Posterior cingulate gyrus (tissue), 11 donors: ENCODE results near the gene FBLN1.
A peak's percentile ranks its signal among the peaks of the same experiment; 100 is the strongest.

Experiments used
- DNase-seq, 10 donors: peaks; one replicate each; pipeline versions ENCODE4 v3.0.0 to v3.0.0-alpha.2; 2020 to 2021; ENCODE audit warnings: mixed read lengths in 3 of 10
- intact Hi-C: fragments of 100-400 bp; cut with DNase I; formaldehyde crosslinking; loops from one replicate; pipeline ENCODE4 v1.15.1; 2023

FBLN1 gene

DNA sequence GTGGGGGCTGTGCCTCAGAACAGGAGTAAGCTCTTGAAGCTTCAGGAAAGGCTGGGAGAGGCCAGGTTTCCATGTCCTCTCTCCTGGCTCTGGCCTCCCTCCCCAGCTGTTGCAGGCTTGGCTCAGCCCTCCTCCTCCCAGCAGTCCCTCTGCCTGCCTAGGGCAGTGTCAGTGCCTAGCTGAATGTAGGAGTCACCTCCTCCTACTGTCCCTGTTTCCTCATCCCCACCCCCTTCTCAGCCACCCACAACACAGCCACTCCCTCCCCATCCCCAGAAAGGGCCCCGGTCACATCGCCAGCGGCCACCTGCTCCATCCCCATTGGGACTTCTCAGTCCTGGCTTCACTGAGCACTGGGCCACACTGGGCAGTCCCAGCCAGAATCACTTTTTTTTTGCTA lies 2.9 kb upstream of the FBLN1 start:
- peak in 3 of 10 donors; percentile 27 to 42 (median 33) for DNase-seq
- intact Hi-C loops, result no loop called here

DNA sequence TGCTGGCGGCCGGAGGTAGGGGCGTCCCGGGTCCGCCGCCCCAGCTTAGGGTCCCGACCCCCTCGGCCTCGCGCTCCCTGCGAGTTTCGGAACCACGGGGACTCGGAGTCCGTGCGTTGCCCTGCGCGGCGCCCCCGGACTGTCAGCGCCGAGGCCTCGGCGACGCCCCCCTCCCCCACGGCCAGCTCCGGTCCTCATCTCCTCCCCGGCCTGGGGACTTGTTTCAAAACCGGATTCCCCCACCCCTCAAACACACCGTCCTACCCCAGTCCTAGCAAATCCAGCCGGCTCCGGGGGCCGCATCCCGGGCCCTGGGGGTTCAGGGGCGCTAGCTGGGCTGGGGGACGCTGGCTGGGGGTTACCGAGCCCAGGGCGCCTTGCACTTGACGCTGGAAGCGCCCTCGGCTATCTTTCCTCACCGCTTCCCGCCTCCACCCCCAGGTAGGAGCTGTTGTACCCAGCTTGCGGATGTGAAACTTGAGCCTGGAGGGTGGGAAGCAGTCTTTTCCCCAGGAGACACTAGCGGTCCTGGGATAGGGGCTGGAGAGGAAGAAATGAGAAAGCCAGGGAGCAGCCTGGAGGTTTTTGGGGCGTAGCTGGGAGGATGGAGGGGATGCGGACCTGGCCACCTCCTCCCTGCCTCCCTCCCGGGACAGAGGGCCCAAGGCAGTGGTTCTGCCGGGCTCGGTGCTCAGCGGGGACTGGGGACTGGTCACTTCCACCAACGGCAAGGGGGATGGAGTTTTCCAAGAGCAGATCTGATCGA lies 550 bp downstream of the FBLN1 start:
- intact Hi-C loops, result no loop called here
- peak in 2 of 10 donors; percentile 24 to 72 for DNase-seq

DNA sequence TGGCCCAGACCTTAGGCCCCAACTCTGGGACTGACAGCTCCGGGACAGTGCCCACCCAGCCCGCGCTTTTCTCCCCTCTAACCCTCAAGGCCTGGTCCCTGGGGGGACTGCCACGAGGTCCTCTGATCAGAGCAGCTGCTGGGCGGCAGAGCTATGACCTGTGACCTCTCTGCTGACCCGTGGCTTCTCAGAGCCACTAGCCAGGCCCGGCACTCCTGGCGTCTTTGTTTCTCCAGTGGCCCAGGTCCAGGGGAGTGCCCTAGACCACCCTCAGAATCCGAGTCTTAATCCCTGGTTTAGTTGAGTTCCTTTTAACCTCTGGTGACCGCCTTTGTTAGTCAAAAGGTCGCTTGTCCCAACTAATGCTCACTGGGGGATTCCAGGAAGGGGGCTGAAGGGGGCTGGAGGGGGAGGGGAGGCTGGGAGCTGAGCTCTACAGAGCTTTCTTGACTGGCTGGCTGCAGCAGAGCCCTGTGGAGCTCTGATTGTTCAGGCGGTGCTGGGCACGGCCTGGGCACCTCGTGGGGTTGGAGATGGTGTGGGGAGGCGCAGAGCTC lies 1.2 kb downstream of the FBLN1 start:
- intact Hi-C loops, result no loop called here

DNA sequence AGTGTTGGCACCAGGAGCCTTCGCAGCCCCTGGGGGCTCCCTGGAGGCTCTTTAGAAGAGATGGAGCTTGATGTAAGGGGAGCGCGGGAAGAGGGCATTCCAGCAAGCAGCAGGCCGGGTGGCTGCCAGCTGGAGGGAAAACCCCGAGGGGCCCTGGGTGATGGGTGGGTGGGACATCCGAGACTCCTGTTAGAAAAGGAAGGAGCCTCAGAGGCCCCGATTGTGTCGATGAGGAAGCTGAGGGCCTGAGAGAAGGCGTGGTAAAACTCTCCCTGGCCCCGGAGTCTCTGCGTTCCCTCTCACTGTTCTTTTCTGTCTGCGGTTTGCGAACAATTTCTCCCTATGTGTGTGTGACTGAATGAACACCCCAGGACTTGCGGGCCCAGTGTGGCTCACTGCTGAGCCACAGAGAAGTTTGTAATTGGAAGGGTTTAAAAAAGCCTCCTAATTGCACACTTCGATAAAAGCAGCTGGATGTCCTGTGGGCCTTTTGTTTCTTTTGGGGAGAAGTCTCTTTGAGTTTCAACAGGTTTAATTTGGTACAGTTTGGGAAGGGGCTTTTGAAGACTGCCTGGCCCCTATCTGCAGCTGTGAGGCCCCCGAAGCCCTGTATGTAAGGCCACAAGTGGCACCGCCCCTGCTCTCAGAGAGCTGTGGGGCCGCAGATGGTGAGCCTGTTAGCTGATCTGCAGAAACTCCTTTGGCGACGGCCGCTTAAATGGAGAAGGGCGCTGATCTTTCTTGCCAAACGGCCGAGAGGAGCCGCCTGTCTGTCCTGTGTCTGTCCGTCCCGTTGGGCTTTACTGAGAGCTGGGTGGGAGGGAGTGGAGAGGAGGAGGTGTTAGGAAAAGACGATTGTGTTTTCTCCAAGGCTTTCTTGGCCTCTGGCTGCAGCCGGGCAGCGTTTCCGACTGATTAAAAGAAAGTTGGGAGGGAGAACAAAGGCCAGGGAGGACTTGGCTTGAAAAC lies 2.0 kb downstream of the FBLN1 start:
- intact Hi-C loops, result no loop called here
- peak in 2 of 10 donors; percentile 18 to 69 for DNase-seq

More for the DNA sequence above, 1.2 kb downstream of the FBLN1 start:
- DNase-seq, result peak in 2 of 10 donors; percentile 46 to 63

DNA sequence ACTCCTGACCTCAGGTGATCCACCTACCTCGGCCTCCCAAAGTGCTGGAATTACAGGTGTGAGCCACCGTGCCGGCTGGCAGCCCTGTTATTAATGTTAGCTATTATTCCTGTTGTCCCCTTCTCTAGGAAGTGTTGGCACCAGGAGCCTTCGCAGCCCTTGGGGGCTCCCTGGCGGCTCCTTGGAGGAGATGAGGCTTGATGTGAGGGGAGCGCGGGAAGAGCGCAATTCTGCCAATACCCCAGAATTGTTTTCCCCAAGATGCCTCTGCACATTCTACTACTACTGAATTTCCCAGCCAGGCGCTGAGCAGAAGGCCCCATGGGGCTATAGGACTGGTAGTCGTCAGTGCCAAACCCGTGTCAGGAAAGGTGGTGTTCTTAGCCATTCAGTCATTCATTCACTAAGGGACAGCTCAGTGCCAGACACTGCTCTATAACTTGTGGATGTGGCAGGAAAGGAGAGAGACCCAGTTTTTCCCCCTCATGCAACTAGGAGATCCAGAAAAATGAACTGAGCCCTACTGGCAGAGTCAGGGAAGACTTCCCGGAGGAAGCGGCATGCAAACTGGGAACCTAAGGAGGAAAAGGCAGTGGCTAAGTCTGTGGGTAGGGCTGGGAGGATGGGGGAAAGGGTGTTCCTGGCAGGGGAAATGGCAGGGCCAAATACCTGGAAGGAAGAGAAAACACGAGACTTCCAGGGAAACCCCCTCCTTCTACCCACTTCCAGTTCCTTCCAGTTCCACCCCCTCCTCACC lies 3.5 kb downstream of the FBLN1 start:
- peak in 2 of 10 donors; percentile 36 to 39 for DNase-seq
- intact Hi-C loops, result no loop called here

DNA sequence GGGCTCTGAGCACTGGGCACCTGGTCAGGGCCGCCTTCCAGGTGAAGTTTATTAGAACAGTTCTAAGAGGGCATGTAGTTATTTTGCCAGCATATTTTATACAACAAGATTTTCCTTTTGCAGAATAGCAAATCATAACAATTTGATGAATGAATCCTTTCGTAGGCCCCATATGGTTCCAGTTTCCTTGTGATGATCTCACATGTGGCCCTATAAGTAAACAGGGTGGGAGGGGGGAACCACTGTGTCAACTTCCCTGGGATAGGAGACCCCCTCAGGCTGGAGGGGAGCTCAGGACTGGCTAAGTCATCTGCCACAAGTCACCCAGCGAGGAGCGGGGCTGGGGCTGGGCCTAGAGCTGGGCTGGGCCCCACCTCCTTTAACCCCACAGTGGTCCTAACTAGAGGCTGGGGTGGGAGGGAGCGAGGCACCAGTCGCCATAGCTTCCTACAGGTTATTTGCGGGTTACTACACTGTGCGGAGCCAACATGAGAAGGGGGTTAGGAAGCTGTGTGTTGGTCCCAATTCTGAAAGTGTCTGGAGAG lies 4.2 kb downstream of the FBLN1 start:
- intact Hi-C loops, result no loop called here

DNA sequence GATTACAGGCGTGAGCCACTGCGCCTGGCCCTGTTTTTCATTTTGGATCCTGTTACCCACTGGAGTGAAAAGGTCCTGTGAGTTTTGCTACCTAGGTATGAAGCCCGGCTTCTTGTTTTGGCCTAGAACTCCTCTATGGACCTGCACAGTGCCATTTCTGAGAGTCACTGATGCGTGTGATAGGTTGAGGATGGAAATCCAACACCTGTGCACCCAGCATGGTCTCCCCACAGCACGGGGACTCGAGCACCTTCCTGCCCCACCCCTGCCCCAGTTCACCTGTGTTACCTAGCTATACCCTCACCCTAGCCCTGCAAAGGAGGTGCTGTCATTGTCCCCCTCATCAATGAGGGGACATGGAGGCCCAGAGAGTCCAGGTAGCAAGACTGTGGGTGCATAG lies 5.1 kb downstream of the FBLN1 start:
- intact Hi-C loops, result no loop called here

More for the DNA sequence above, 4.2 kb downstream of the FBLN1 start:
- no peak for DNase-seq

DNA sequence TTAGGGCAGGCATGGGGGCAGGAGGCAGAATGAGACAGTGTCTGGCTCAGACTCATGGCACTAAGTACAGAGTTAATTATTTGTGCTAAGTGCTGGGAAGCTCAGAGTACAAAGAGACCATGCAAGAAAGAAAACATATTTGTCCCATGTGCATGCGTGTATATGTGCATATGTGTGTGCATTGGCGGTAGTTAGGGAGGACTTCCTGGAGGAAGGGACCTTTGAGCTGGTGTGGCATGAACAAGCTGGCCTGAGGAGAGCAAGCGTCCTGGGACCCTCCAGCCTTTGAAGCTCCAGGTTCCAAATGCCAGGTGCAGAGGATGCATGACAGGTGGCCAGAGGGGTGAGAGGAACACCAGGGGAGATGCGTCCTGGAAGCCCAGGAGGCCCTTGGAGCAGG lies 6.1 kb downstream of the FBLN1 start:
- no peak for DNase-seq
- intact Hi-C loops, result no loop called here

More for the DNA sequence above, 5.1 kb downstream of the FBLN1 start:
- DNase-seq, result no peak

DNA sequence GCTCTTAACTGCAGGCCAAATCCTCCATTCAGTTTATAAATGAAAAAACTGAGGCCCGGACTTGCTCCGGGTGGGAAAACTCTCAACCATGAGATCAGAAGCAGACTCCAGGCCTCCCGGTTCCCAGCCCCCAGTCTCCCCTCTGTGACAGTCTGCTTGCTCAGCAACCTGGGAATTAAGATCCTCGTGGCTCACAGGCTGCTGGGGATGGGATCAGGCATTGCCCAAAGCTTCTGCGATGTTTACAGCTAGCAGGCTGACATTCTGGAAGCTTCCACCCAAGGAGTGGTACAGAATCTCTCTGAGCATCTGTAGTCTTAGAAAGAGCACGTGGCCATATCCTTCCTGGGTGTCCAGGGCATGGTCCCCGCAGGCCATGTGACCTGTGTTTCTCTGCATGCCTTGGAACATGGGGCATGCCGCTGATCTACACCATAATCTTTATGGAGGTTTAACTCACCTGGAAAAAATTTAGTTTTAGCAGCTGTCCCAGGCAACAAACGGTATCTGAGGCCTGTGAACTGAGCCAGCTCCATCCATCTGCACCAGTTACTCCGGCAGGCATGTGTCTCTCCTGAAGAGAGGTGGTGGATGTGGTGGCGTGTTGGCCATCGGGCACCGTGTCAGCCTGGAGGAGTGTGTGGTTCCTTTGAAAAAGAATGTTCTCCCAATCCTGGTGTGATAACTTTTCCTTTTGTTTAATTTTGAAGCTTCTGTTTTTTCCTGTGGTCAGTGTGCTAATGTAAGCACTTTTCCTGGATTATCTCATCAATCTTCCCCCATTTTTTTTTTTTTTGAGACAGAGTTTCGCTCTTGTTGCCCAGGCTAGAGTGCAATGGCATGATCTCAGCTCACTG lies 7.9 kb downstream of the FBLN1 start:
- peak in 2 of 10 donors; percentile 51 to 62 for DNase-seq
- intact Hi-C loops, result no loop called here

DNA sequence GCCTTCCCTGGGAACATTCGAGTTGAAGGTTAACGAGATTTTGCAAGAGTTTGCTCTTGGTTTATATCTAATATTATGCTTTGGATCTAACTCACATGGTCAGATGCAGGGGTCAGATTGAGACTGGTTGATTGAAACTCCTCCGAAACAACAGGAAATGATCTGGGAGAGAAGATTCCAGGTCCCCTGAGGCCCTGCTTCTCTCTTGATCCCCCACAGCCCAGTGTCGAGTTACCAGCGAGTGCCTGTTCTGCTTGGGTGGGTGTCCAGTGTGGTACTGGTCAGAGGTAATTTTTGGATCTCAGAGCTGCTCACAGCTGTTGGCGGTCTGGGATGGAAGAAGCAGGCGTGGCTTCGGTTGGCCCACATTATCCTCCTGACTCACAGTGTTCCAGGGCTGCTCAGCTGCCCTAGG lies 9.2 kb downstream of the FBLN1 start:
- peak in 2 of 10 donors; percentile 45 to 67 for DNase-seq
- intact Hi-C loops, result no loop called here

DNA sequence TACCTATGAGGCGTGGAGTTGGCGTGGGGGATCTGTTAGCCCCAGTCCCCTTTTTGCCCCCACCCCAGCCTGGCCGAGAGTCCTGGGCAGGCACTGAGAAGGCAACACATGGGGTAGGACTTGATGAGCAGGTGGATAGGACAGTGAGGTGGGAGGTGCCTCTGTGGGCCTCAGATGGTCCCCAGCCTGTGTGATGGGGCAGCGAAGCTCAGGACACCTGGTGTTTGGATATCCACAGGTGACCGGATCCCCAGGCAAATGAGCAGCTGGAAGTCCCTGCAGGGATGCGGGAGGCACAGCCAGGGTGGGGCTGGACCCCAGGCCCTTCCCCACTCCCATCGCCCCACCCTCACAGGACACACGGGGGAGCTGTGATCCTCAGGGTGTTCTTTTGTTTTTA lies 9.7 kb downstream of the FBLN1 start:
- DNase-seq, result peak in 1 of 10 donors; percentile 41
- intact Hi-C loops, result no loop called here

DNA sequence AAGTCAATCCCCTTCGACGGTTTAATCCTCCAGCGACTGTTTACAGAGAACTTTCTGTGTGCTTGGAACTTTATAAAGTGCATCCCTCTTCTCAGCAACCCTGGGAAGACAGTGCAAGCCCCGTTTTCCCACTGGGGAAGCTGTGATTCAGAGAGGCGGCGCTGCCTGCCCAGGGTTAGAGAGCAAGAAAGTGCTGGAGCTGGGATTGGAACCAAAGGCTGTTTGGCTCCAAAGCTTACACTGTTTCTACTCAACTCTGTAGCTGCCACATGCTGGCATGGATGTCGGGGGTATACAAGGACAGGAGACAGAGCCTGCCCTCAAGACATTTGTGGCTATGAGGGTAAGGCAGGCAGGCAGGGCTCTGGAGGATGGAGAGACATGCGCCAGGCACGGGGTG lies 13.0 kb downstream of the FBLN1 start:
- intact Hi-C loops, result no loop called here
- no peak for DNase-seq

DNA sequence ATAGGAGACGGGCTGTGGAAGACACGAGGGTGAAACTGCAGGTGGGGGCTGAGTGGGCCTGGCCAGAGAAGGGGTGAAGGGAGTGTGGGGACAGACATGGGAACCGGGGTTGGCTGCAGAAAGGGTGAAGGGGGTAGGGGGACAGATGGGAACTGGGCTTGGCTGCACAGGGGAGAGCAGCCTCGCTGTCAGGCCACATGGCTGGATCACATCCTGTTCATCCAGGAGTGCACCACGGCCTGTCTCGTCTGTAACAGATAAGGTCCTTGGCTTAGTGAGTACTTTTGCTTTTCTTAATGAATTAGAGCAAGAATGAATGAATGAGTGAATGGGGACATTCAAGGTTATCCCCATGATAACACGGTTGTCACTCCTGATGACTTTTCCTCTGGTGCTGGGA lies 13.5 kb downstream of the FBLN1 start:
- intact Hi-C loops, result no loop called here
- DNase-seq, result no peak

DNA sequence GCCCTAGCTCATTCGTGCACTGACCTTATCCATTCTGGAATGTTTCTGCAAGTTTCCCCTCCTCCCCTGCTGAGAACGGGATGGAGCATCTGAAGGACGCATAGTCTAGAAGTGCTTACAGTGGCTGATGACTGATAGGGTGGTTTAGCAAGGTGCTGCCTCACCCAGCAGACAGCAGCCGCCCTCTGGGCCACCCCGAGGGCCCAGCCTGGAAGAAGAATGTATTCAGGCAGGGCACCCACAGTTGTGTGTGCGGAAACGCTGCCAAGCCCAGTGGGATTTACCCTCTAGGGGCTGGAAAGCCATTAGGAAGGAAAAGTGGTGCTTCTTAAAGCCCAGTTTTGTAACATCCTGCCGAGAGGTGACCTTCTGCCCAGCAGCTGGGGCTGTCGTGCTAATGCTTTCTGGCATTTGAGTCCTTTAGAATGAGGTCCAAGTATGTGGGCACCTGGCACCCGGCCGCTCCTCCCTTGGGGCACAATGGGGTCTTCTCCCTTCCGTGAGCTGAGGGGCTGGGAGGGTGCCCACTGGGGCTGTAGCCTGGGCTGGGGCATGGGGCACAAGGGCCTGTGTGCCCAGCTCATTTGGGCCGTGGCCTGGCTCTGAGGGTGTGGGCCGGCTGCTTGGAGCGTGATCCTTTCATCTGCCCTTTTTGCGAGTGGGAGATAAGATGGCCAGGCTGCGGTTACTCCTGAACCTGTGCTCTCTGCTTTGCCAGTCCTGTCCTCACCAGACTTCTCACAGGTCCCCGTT lies 14.4 kb downstream of the FBLN1 start:
- DNase-seq, result no peak
- intact Hi-C loops, result no loop called here

DNA sequence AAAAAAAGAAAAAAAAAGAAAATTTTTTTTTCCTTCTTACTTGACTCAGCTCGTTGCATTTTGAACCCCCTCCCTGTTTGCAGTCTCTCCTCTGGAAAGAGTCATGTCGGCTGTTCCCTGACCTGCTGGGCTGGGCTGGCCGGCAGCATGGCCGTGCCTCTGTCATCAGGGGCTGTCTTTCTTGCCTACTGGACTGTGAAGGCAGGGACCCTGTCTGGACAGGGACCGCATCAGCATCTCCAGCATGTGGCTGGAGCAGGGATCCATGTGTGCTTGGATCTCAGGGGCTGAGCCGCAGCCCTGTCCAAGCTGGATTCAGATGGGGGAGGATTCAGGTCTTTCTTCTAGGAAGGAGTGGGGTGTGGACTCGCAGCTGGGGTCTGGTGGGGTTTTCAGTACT lies 15.5 kb downstream of the FBLN1 start:
- DNase-seq, result no peak
- intact Hi-C loops, result no loop called here

DNA sequence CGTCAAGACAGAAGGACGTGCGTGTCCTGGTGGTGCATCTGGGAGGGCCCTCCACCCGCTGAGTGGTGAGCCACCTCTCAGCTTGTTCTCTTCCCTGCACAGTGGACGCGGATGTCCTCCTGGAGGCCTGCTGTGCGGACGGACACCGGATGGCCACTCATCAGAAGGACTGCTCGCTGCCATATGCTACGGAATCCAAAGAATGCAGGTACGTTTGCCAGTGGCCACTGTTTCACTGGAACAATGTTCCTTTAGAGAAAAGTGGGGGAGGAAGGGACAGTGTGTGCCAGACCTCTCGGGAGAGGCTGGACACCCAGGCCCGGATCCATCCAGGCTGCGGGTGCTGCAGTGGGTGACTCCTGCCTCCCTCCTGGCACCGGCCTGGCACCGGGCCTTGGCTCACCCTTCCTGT lies 15.9 kb downstream of the FBLN1 start:
- intact Hi-C loops, result no loop called here
- no peak for DNase-seq

DNA sequence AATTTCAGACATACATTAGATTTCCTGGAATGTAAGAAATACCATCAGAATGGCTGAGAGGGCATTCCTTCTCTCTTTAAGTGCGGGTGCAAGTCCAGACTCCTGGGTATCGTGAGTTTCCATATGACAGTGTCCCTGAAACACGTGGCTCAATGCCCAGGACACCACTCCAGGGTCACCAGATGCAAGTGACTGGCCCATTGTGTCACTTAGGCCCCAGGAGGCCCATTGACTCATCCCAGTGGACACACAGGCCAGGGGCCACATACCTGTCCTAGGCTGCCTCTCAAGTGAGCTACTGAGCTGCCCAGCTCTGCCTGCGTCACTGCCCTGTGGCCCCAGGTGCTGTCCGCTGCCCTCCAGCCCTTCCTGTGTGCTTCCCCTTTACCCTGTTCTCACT lies 18.5 kb downstream of the FBLN1 start:
- DNase-seq, result no peak
- intact Hi-C loops, result no loop called here

DNA sequence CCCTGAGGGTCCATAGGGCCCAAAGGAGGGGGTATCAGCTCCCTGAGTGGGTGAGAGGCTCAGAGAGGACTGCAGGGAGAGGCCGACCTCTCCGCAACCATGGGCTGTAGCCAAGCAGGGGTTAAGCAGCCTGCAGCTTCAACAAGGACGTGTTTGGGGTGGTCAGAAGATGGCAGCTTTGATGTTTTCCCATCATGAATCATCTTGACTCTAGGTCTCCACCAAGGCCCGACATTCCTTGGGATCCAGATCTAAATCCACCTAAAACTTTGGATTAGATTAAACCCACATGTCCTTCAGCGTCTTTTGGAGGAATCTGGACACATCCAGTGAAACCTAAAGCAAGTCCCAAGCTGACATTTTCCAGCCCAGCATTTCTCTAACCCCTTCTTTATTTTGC lies 19.8 kb downstream of the FBLN1 start:
- no peak for DNase-seq
- intact Hi-C loops, result no loop called here
